ENCODE measurements around the gene TNPO3. TPM values are rescaled to one million over a fixed set of nuclear protein-coding genes. Genes with fewer than 3 reads are reported as not detected.
"Not testable (repeated sequence)": the region's sequence is repeated elsewhere in the genome, so short reads cannot be mapped to it uniquely, and the experiment has no call there.

The TNPO3 gene
- total RNA-seq, 3 donors from 2014 or later = 71.4 to 73.9 (median 72.0) TPM

DNA sequence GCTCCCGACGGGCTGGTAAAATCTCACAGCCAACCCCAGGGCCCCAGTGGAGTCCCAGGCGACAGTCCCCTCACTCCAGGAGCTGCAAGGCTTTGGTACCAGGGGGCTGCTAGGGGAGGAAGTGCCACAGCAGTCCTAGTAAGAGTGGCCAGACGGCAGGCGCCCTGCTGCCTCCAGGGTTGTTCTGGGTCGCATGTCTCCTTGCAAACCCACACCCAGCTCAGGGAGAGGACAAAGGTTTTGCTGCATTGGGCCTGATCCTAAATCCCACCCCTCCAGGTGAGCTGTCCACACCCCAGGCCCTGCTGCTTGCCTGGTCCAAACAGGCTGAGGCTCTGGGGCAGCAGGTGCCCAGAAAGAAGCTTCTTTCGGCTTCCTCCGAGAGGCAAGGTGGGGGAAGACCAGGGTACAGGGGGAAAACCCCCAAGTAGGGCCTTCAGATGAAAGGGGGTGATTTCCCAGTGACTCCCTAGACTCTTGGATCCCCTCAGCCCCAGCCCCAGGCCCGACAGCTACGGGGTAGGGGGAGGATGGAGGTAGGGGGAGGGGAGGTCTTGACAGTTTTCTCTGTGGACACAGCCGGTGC lies 140.3 kb downstream of the TNPO3 start:
- no peaks in the 10 kb centered on the region for H3K36me3 Mint-ChIP-seq (ENCODE audit: insufficient read depth)
- peak; percentile 51 to 59 for ATAC-seq
- no peak for DNase-seq
- H3K4me3 Mint-ChIP-seq = no peak overlapping the region
- peaks cover 48% of the 10 kb centered on the region for H3K27me3 Mint-ChIP-seq (ENCODE audit: low read depth)
- no peaks in the 10 kb centered on the region for H3K9me3 Mint-ChIP-seq
- peaks cover 9% of the 10 kb centered on the region for H3K4me1 Mint-ChIP-seq (ENCODE audit: low read depth)

DNA sequence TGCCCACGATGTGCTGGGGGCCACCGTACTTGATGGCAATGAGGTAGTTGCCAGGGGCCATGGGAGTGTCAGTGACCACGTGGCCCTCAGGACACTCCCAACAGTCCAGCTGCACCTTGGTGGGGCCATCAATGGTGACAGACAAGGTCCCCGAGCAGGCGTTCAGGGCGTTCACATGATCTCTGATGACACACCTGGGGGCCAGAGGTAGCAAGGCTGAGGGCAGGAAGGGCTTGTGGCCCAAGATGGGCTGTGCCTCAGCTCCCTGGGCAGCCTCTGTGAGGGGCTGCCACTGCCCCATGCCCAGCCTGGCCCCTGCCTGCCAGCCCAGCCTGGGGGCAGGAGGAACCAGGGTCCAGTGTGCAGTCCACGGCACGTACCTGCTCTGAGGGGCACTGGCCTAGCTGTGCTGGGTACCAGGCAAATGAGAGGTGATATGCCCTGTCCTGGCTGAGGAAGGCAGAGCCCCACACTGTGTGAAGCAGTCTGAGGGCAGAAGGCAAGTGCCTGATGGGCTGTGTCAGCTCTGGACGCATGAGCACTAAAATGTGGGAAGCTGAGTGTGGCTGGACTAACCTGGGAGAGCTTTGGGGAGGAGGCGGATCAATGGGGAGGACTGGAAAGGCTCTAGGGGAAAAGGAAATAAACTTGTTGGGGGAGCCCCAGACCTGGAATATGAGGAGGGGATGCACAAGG lies 140.9 kb downstream of the TNPO3 start:
- Mint-ChIP-seq H3K9me3 (no peaks in the 10 kb centered on the region), H3K4me3 (no peak overlapping the region), H3K36me3 (ENCODE audit: insufficient read depth) (no peaks in the 10 kb centered on the region), H3K27me3 (ENCODE audit: low read depth) (peaks cover 54% of the 10 kb centered on the region), H3K4me1 (ENCODE audit: low read depth) (peaks cover 9% of the 10 kb centered on the region)
- DNase-seq (no peak), ATAC-seq (no peak)

DNA sequence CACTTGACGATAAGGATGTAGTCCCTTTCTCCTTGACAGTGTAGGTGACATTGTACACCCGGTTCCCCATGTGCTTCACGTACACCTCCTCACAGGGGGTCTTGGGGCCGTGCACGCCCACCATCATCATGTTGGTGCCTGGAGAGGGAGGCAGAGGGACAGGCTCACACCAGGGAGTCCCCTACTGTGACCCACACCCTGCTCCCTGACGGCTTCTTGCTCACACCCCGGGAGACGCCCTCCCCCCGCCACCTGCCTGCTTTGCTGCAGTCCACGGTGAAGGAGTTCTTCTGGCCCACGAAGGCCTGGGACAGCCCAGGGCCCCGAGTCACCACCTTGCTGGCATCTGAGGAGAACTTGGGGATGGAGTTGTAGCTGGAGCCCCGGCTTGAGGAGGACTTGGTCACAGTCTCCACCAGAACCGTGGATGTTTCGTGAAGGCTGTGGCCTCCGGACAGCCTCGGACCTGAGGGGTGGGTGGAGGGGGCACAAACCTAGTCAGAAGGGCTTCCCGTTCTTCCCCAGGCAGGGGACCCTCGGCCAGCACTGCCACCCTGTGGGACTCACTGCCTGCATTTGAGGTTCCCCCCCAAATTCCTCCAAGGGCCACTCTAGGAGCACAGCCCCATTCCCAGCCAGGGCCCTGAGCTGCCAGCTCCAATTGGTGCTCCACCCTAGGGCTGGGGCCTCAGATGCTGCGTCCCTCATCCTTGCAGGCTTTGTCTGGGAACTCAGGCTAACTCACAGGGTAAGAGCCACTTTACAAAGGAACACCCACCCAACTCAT lies 142.0 kb downstream of the TNPO3 start:
- not testable (repeated sequence) for H3K4me1 Mint-ChIP-seq (ENCODE audit: low read depth); H3K36me3 Mint-ChIP-seq (ENCODE audit: insufficient read depth); DNase-seq; H3K9me3 Mint-ChIP-seq; H3K4me3 Mint-ChIP-seq; ATAC-seq
- H3K27me3 Mint-ChIP-seq (ENCODE audit: low read depth) = peaks cover 60% of the 10 kb centered on the region

GRCh38 chr7:128912281-128912680 lies 142.6 kb downstream of the TNPO3 start:
- DNase-seq (no peak), ATAC-seq (no peak)
- Mint-ChIP-seq H3K9me3 (no peaks in the 10 kb centered on the region), H3K27me3 (ENCODE audit: low read depth) (peaks cover 62% of the 10 kb centered on the region), H3K4me3 (no peak overlapping the region), H3K36me3 (ENCODE audit: insufficient read depth) (no peaks in the 10 kb centered on the region), H3K4me1 (ENCODE audit: low read depth) (peaks cover 9% of the 10 kb centered on the region)

- peaks cover 9% of the 10 kb centered on the region for H3K4me1 Mint-ChIP-seq (ENCODE audit: low read depth)
- H3K9me3 Mint-ChIP-seq = no peaks in the 10 kb centered on the region
- H3K27me3 Mint-ChIP-seq (ENCODE audit: low read depth) = peaks cover 57% of the 10 kb centered on the region
- no peak for ATAC-seq
- DNase-seq = no peak
- H3K36me3 Mint-ChIP-seq (ENCODE audit: insufficient read depth) = no peaks in the 10 kb centered on the region
- H3K4me3 Mint-ChIP-seq = no peak overlapping the region
Observed at GRCh38 chr7:128911423-128912031, 143.4 kb downstream of the TNPO3 start.

GRCh38 chr7:128910569-128910945 lies 144.4 kb downstream of the TNPO3 start, which contains the start of gene KCP:
KCP (minus strand) TSS chr7:128910709; CDS start chr7:128910676, 33 bp downstream.
- DNase-seq (no peak), ATAC-seq (no peak)
- no peaks in the 10 kb centered on the region for H3K9me3 Mint-ChIP-seq
- peaks cover 8% of the 10 kb centered on the region for H3K4me1 Mint-ChIP-seq (ENCODE audit: low read depth)
- peaks cover 59% of the 10 kb centered on the region for H3K27me3 Mint-ChIP-seq (ENCODE audit: low read depth)
- H3K36me3 Mint-ChIP-seq (ENCODE audit: insufficient read depth) = no peaks in the 10 kb centered on the region
- no peak within 1 kb of the TSS for H3K4me3 Mint-ChIP-seq

DNA sequence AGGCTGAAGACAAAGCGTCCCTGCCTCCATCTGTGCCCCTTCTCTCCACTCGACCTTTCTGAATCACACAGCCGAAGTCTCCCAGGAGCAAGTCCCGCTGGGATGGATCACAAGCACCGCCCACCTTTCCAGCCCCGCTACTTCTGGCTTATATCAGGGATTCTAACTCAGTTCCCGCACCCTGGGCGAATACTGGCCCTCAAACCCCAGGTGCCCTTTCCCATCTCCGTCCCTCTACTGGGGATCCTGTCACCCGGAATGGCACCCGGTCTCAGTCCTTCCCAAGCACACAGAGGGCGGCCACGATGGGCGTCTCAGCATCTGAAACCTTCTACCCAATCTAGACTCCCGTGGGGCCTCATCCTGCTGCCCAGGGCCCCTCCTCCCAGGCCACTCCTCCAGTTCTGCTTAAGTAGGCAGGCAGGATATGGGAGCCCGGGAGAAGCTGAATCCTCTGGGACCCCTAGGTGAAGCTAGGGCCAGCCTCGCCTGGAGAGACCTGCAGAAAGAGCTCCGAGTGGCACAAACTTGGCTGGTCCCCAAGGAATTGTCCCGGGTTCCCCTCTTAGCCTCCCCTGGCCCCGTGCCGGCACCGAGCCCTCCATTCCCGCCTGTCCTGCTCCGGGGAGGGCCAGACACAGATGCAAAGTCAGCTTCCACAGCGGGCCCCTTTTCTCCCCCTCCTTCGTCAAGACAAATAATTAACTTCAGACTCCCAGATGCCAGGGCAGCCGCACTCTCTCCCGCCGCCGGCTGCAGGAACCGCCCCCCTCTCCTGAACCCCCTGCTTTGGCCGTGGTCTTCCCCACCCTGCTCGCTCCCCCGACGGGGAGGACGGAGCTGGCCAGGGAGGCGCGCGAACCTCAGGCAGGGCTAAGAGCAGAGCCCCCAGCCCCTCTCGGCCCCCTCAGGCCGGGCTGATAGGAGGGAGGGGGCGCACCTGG lies 145.0 kb downstream of the TNPO3 start:
- ATAC-seq (no peak), DNase-seq (no peak)
- peaks cover 5% of the 10 kb centered on the region for H3K4me1 Mint-ChIP-seq (ENCODE audit: low read depth)
- no peaks in the 10 kb centered on the region for H3K9me3 Mint-ChIP-seq
- H3K4me3 Mint-ChIP-seq = no peak overlapping the region
- no peaks in the 10 kb centered on the region for H3K36me3 Mint-ChIP-seq (ENCODE audit: insufficient read depth)
- peaks cover 58% of the 10 kb centered on the region for H3K27me3 Mint-ChIP-seq (ENCODE audit: low read depth)

DNA sequence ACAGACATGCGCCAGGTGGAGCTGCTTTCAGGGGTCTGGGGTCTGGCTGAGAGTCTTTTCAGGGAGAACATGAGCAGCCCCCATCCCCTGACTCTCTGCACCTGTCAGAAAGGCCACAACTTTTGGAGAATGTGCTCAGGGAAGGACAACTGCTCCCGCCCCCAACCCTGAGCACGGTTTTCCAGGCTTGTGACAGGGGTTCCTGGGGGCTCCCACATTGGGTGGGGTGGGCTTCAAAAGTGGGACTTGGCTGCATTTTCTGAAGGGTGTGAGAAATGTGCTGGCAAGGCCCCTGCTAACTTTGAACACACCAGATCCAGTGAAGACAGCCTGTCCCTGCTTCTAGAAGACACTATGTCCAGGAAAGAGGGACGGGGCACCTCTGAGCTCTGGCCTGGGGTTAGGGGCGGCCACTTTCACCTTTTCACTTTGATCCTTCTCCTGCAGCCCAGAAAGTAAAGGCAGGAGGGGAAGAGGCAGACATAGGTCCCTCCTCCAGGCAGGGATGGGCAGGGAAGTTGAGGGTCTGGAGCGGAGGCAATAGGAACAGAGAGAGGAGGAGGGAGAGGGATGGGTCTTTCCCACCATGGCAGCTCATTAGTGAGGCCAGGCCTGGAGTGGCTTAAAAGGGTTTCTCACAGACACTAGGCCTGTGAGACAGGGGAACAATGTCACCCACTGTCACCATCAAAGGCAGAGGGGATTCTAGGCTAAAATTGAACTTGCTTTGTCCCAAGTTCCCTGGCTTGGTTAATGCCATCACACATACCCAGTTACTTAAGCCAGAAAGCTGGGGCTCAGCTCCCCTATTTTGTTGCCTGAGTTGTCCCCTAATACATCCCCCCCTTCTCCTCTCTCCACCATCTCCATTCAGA lies 145.9 kb downstream of the TNPO3 start:
- DNase-seq = no peak
- Mint-ChIP-seq H3K27me3 (ENCODE audit: low read depth) (peaks cover 56% of the 10 kb centered on the region), H3K4me3 (no peak overlapping the region), H3K4me1 (ENCODE audit: low read depth) (no peaks in the 10 kb centered on the region), H3K36me3 (ENCODE audit: insufficient read depth) (no peaks in the 10 kb centered on the region), H3K9me3 (no peaks in the 10 kb centered on the region)
- no peak for ATAC-seq

- ATAC-seq = no peak
- no peaks in the 10 kb centered on the region for H3K4me1 Mint-ChIP-seq (ENCODE audit: low read depth)
- H3K4me3 Mint-ChIP-seq = no peak overlapping the region
- no peaks in the 10 kb centered on the region for H3K9me3 Mint-ChIP-seq
- H3K36me3 Mint-ChIP-seq (ENCODE audit: insufficient read depth) = no peaks in the 10 kb centered on the region
- no peak for DNase-seq
- peaks cover 57% of the 10 kb centered on the region for H3K27me3 Mint-ChIP-seq (ENCODE audit: low read depth)
Observed at GRCh38 chr7:128906766-128907559, 147.9 kb downstream of the TNPO3 start.

GRCh38 chr7:128906001-128906765 lies 148.7 kb downstream of the TNPO3 start:
- ATAC-seq (no peak), DNase-seq (no peak)
- H3K27me3 Mint-ChIP-seq (ENCODE audit: low read depth) = peaks cover 54% of the 10 kb centered on the region
- H3K4me1 Mint-ChIP-seq (ENCODE audit: low read depth) = no peaks in the 10 kb centered on the region
- no peaks in the 10 kb centered on the region for H3K9me3 Mint-ChIP-seq
- H3K4me3 Mint-ChIP-seq = no peak overlapping the region
- H3K36me3 Mint-ChIP-seq (ENCODE audit: insufficient read depth) = no peaks in the 10 kb centered on the region

GRCh38 chr7:128904381-128905197 lies 150.3 kb downstream of the TNPO3 start:
- DNase-seq = no peak
- Mint-ChIP-seq H3K27me3 (ENCODE audit: low read depth) (peaks cover 43% of the 10 kb centered on the region), H3K36me3 (ENCODE audit: insufficient read depth) (no peaks in the 10 kb centered on the region), H3K4me3 (no peak overlapping the region), H3K9me3 (no peaks in the 10 kb centered on the region), H3K4me1 (ENCODE audit: low read depth) (no peaks in the 10 kb centered on the region)
- peak; percentile 65 to 83 for ATAC-seq

All from activated T-cell treated with anti-CD3 and anti-CD28 coated beads, Interleukin-2, amount 50 U/mL, for 4 hours (primary cell).